ENCODE measurements around the gene PIP5K1B. TPM values are rescaled to one million over a fixed set of nuclear protein-coding genes. Genes with fewer than 3 reads are reported as not detected.

Gene PIP5K1B
- total RNA-seq, 2 experiments from 2014 or later: 3.8 to 10.7 TPM

DNA sequence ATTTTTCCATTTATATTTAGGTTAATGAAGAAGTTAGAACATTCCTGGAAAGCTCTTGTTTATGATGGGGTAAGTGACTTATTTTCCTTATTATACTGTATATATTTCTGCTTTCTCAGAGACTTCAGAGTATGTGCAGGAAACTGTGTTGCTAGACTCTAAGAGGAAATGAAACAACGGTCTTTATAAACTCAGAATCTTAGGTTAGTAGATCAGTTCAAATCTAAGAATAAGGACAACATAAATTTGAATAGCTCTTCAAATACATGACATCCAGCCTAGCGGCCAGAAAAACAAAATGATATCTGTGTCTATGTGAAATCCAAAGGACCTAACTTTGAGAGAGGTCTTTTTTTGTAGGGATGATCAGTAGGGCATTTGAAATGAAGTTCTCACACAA lies 214.6 kb downstream of the PIP5K1B start:
- no peaks in the 10 kb centered on the region for H3K79me2 ChIP-seq (ENCODE audit: insufficient read depth, low read depth, low read length)
- H3K36me3 ChIP-seq (ENCODE audit: insufficient read depth, low read length): no peaks in the 10 kb centered on the region
- DNase-seq (ENCODE audit: low spot score): peak; percentile 66
- CTCF ChIA-PET (ENCODE audit: unreplicated experiment): interaction anchor here (0.6 kb wide), 1 partner anchor 343 kb away, joined by 3 read pairs; no protein-coding TSS in a partner anchor
- BruUV-seq (replicated peaks): no TSS peak
- H3K9me3 ChIP-seq (ENCODE audit: low read length): no peaks in the 10 kb centered on the region
- no peak overlapping the region for H2AFZ ChIP-seq (ENCODE audit: low read length)
- no peaks in the 10 kb centered on the region for H3K9me2 ChIP-seq (ENCODE audit: insufficient read depth, low read length)
- POLR2A ChIA-PET: interaction anchor here (0.6 to 1.2 kb wide), 3 partner anchors 12 to 24 kb away, joined by 3 read pairs; no protein-coding TSS in a partner anchor
- peaks cover 16% of the 10 kb centered on the region for H3K4me1 ChIP-seq (ENCODE audit: insufficient read depth, low read length, poor library complexity, severe bottlenecking)
- peak overlapping the region; percentile 51 for H3K4me2 ChIP-seq (ENCODE audit: low read length)
- peak overlapping the region; percentile 44 for H3K27ac ChIP-seq (ENCODE audit: low read depth, low read length, poor library complexity, severe bottlenecking)
- TF ChIP-seq, protein P1, sequence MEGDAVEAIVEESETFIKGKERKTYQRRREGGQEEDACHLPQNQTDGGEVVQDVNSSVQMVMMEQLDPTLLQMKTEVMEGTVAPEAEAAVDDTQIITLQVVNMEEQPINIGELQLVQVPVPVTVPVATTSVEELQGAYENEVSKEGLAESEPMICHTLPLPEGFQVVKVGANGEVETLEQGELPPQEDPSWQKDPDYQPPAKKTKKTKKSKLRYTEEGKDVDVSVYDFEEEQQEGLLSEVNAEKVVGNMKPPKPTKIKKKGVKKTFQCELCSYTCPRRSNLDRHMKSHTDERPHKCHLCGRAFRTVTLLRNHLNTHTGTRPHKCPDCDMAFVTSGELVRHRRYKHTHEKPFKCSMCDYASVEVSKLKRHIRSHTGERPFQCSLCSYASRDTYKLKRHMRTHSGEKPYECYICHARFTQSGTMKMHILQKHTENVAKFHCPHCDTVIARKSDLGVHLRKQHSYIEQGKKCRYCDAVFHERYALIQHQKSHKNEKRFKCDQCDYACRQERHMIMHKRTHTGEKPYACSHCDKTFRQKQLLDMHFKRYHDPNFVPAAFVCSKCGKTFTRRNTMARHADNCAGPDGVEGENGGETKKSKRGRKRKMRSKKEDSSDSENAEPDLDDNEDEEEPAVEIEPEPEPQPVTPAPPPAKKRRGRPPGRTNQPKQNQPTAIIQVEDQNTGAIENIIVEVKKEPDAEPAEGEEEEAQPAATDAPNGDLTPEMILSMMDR (conservative IDR thresholded peaks at IDR 0.05; ENCODE audit: low read length): no peak
- TF ChIP-seq EZH2phosphoT487 (IDR thresholded peaks at IDR 0.05; ENCODE audit: borderline replicate concordance, low read depth, low read length): no peak
- H4K20me1 ChIP-seq (ENCODE audit: insufficient read depth, low read length): no peaks in the 10 kb centered on the region
- intact Hi-C loops (cut with micrococcal nuclease; ENCODE audit: unreplicated experiment): loop anchor here (2.0 to 10.0 kb wide), 2 partner anchors 13 to 55 kb away; no protein-coding TSS in a partner anchor
- H3K4me3 ChIP-seq (ENCODE audit: low read depth, low read length, poor library complexity, severe bottlenecking): no peak overlapping the region

GRCh38 chr9:68920921-68921320 lies 215.9 kb downstream of the PIP5K1B start:
- no peaks in the 10 kb centered on the region for H3K36me3 ChIP-seq (ENCODE audit: insufficient read depth, low read length)
- H3K79me2 ChIP-seq (ENCODE audit: insufficient read depth, low read depth, low read length): no peaks in the 10 kb centered on the region
- no peak overlapping the region for H3K4me3 ChIP-seq (ENCODE audit: low read depth, low read length, poor library complexity, severe bottlenecking)
- TF ChIP-seq EZH2phosphoT487 (IDR thresholded peaks at IDR 0.05; ENCODE audit: borderline replicate concordance, low read depth, low read length): no peak
- TF ChIP-seq, protein P1 (conservative IDR thresholded peaks at IDR 0.05; ENCODE audit: low read length): no peak
- no peaks in the 10 kb centered on the region for H3K9me2 ChIP-seq (ENCODE audit: insufficient read depth, low read length)
- peaks cover 16% of the 10 kb centered on the region for H3K4me1 ChIP-seq (ENCODE audit: insufficient read depth, low read length, poor library complexity, severe bottlenecking)
- ChIA-PET POLR2A (interaction anchor here (1.0 kb wide), 1 partner anchor 14 kb away, joined by 3 read pairs; no protein-coding TSS in a partner anchor), CTCF (ENCODE audit: unreplicated experiment) (no interaction called here)
- DNase-seq (ENCODE audit: low spot score): no peak
- H3K4me2 ChIP-seq (ENCODE audit: low read length): no peak overlapping the region
- H2AFZ ChIP-seq (ENCODE audit: low read length): no peak overlapping the region
- no peaks in the 10 kb centered on the region for H3K9me3 ChIP-seq (ENCODE audit: low read length)
- intact Hi-C loops (cut with micrococcal nuclease; ENCODE audit: unreplicated experiment): no loop called here
- no peak overlapping the region for H3K27ac ChIP-seq (ENCODE audit: low read depth, low read length, poor library complexity, severe bottlenecking)
- H4K20me1 ChIP-seq (ENCODE audit: insufficient read depth, low read length): no peaks in the 10 kb centered on the region
- BruUV-seq (replicated peaks): no TSS peak

GRCh38 chr9:68923480-68923879 lies 218.4 kb downstream of the PIP5K1B start:
- no peaks in the 10 kb centered on the region for H3K9me2 ChIP-seq (ENCODE audit: insufficient read depth, low read length)
- no peak overlapping the region for H3K4me3 ChIP-seq (ENCODE audit: low read depth, low read length, poor library complexity, severe bottlenecking)
- no peak overlapping the region for H3K27ac ChIP-seq (ENCODE audit: low read depth, low read length, poor library complexity, severe bottlenecking)
- ChIA-PET POLR2A (interaction anchor here (0.6 to 1.2 kb wide), 2 partner anchors 16 to 55 kb away, joined by 3 read pairs; no protein-coding TSS in a partner anchor), CTCF (ENCODE audit: unreplicated experiment) (no interaction called here)
- BruUV-seq (replicated peaks): no TSS peak
- intact Hi-C loops (cut with micrococcal nuclease; ENCODE audit: unreplicated experiment): no loop called here
- no peak for TF ChIP-seq EZH2phosphoT487 (IDR thresholded peaks at IDR 0.05; ENCODE audit: borderline replicate concordance, low read depth, low read length)
- TF ChIP-seq, protein P1 (conservative IDR thresholded peaks at IDR 0.05; ENCODE audit: low read length): no peak
- no peak for DNase-seq (ENCODE audit: low spot score)
- H3K9me3 ChIP-seq (ENCODE audit: low read length): no peaks in the 10 kb centered on the region
- H3K4me1 ChIP-seq (ENCODE audit: insufficient read depth, low read length, poor library complexity, severe bottlenecking): peaks cover 16% of the 10 kb centered on the region
- no peaks in the 10 kb centered on the region for H3K36me3 ChIP-seq (ENCODE audit: insufficient read depth, low read length)
- H4K20me1 ChIP-seq (ENCODE audit: insufficient read depth, low read length): no peaks in the 10 kb centered on the region
- H2AFZ ChIP-seq (ENCODE audit: low read length): no peak overlapping the region
- no peak overlapping the region for H3K4me2 ChIP-seq (ENCODE audit: low read length)
- no peaks in the 10 kb centered on the region for H3K79me2 ChIP-seq (ENCODE audit: insufficient read depth, low read depth, low read length)

Measured in OCI-LY7 (cell line).